Right lobe of liver (tissue), 4 donors: ENCODE data around the gene GBP1.
A peak's percentile ranks its signal among the peaks of the same experiment; 100 is the strongest.
"Not testable (repeated sequence)": the region's sequence is repeated elsewhere in the genome, so short reads cannot be mapped to it uniquely, and the experiment has no call there.

ENCODE experiments used
- CTCF ChIP-seq, 4 donors: fragments of 200-600 bp in 3 of 4; fragments of 450-650 bp in 1 of 4; IDR thresholded peaks; one replicate each; pipeline versions ENCODE4 v1.5.1 to v1.8.0; 2016 to 2022; ENCODE audit warnings: antibody characterized with exemption in 4 of 4, mild to moderate bottlenecking in 2 of 4
- POLR2A ChIP-seq: fragments of 450-650 bp; IDR thresholded peaks from one replicate; pipeline ENCODE4 v1.6.1; 2017; ENCODE audit warnings: antibody characterized with exemption, mild to moderate bottlenecking
- donor health status: DM: no; HTN: no; CAD: no.
- donor health status: DM: no; HTN: no; CAD: no.
- donor health status: DM: no; HTN: yes; CAD: no.

- peak in 2 of 4 donors; percentile 26 to 36 for TF ChIP-seq CTCF (IDR thresholded peaks at IDR 0.05)
- TF ChIP-seq POLR2A: not testable (repeated sequence)
Observed at GRCh38 chr1:89072466-89073065, 7.6 kb upstream of the GBP1 start.
